Heart right ventricle (tissue), 16 donors: ENCODE measurements around the gene TTYH1. TPM values are rescaled to one million over a fixed set of nuclear protein-coding genes. Genes with fewer than 3 reads are reported as not detected.

Experiments used
- ATAC-seq, 8 donors: fragments of 200-7000 bp; cut with Tn5 transposase; one replicate each; pipeline ENCODE4 v1.9.1; 2020; ENCODE audit warnings: mild to moderate bottlenecking in 8 of 8, moderate library complexity in 8 of 8, moderate number of reproducible peaks in 1 of 8
- DNase-seq, 2 donors: peaks; one replicate each; pipeline ENCODE4 v3.0.0-alpha.2; 2020
- H3K27ac ChIP-seq, 10 donors: fragments of 200-600 bp; sonication (generic) in 2 of 10; one replicate each; pipeline versions ENCODE4 v1.5.0 to v1.8.0; 2020 to 2022; ENCODE audit warnings: mild to moderate bottlenecking in 3 of 10
- H3K27me3 ChIP-seq, 7 donors: fragments of 200-600 bp; one replicate each; pipeline ENCODE4 v1.8.0; 2021 to 2022; ENCODE audit warnings: mild to moderate bottlenecking in 2 of 7
- H3K36me3 ChIP-seq, 9 donors: fragments of 200-600 bp; sonication (generic) in 1 of 9; one replicate each; pipeline versions ENCODE4 v1.5.0 to v1.8.0; 2020 to 2022; ENCODE audit warnings: mild to moderate bottlenecking in 2 of 9
- H3K4me1 ChIP-seq, 9 donors: fragments of 200-600 bp; sonication (generic) in 1 of 9; one replicate each; pipeline versions ENCODE4 v1.5.0 to v1.8.0; 2020 to 2022; ENCODE audit warnings: mild to moderate bottlenecking in 4 of 9
- H3K4me3 ChIP-seq, 10 donors: fragments of 200-600 bp; sonication (generic) in 2 of 10; one replicate each; pipeline versions ENCODE4 v1.5.0 to v1.8.0; 2020 to 2022; ENCODE audit warnings: mild to moderate bottlenecking in 7 of 10, moderate library complexity in 2 of 10
- H3K9me3 ChIP-seq, 11 donors: fragments of 200-600 bp in 10 of 11; sonication (generic) in 2 of 11; one replicate each; pipeline versions ENCODE4 v1.5.0 to v1.8.0; 2013 to 2022; ENCODE audit warnings: mild to moderate bottlenecking in 2 of 11, control low read depth in 1 of 11, moderate library complexity in 1 of 11
- CTCF ChIP-seq, 9 donors: fragments of 200-600 bp; sonication (generic) in 2 of 9; IDR thresholded peaks; one replicate each; pipeline versions ENCODE4 v1.5.0 to v1.8.0; 2021 to 2022; ENCODE audit warnings: antibody characterized with exemption in 9 of 9, mild to moderate bottlenecking in 5 of 9, moderate library complexity in 1 of 9
- WGBS, 2 donors: extraction: QIAGEN DNeasy Blood & Tissue Kit; methylation state at CpG; one replicate each; pipeline ENCODE4 v1.1.7; 2013; ENCODE audit warnings: inconsistent platforms in 1 of 2; 5-methylcytosine and 5-hydroxymethylcytosine counted together
- intact Hi-C, 10 donors: fragments of 100-400 bp; cut with DNase I; formaldehyde crosslinking; loops; one replicate each; pipeline versions ENCODE4 v1.11.1 to v1.14.2; 2022
- polyA plus RNA-seq, 2 donors: library from polyadenylated mRNA; stranded (reverse); fragments of 200-250 nt; gene quantifications; one replicate each; pipeline ENCODE4 v1.2.3, GENCODE V29; 2013
- total RNA-seq, 10 donors: library from RNA; stranded (reverse); fragmentation: NEBNext Ultra II Directional in 3 of 10; extraction: Animal tissue kit (Norgen Biotek cat#: 25700) in 3 of 10; gene quantifications; one replicate each; pipeline versions ENCODE4 v1.2.1 to v1.2.4, GENCODE V29; 2021 to 2023
- donor health status: Arrhythmogenic right ventricular cardiomyopathy.
- donor health status: ischemic (EF 13 %, LVEDD 7.1; RV severe dilation, severe dysfunction).
- donor health status: healthy with polysubstance abuse.
- donor health status: DM: no; HTN: yes; CAD: no.
- donor health status: DM: no; HTN: no; CAD: no.
- donor health status: ischemic (EF 25% LVEDD 6.9; RV normal size, moderate dysfunction).
- donor health status: ischemic (EF 25% LVEDD 5.7; RV mildly dilated, moderate dysfunction).
- donor health status: healthy.
- donor health status: DM: yes; HTN: yes; CAD: no.
- donor health status: Ischemic cardiomyopathy.
- donor health status: ischemic (EF 35%, LVEDD 5.7; RV mildly dilated, moderate dysfunction).
- donor health status: nonischemic (EF 11% LVEDD 7.7; RV severe dilation, severe dysfunction).
- donor health status: DM: yes; HTN: yes; CAD: no.
- donor health status: PGD.
- donor health status: ischemic (EF 29% LVEDD 5.4; RV normal size, mild dysfunction).
- donor health status: nonischemic (EF 23%, LVEDD 6.1; RV moderate dilation, normal function).

Gene TTYH1
- total and polyA plus RNA-seq, 12 donors = 0.37 to 4.3 (median 1.2) TPM

- peak; percentile 96 to 99 (median 98) for ATAC-seq
- WGBS, 2 donors = 0 to 1% methylated on average over 88 to 96 of the region's 96 CpGs
- H3K4me3 ChIP-seq = peak within 1 kb of the TSS; percentile 63 to 99 (median 84)
- TF ChIP-seq CTCF (IDR thresholded peaks at IDR 0.05) = peak in 1 of 9 donors; percentile 5
- peak; percentile 97 to 98 for DNase-seq
- peaks cover 13 to 59% (median 45%) of the 10 kb centered on the region in 9 donors for H3K4me1 ChIP-seq
- peak within 1 kb of the TSS; percentile 84 to 99 (median 96) for H3K27ac ChIP-seq
- H3K36me3 ChIP-seq = peaks cover 0 to 62% (median 36%) of the 10 kb centered on the region in 9 donors
- intact Hi-C loops = loop anchor here in 3 of 10 donors (1.0 to 2.0 kb wide), 2 partner anchors 14 kb away; partner anchors contain the start of gene LENG9 (in 3 of the 3)
- no peaks in the 10 kb centered on the region for H3K9me3 ChIP-seq
- no peaks in the 10 kb centered on the region for H3K27me3 ChIP-seq
Measured at GRCh38 chr19:54448774-54449700, 33.8 kb downstream of the TTYH1 start, which contains the start of gene LENG8. TSS of gene LENG8 (plus strand) at chr19:54449199. CDS start at chr19:54451345, 2,146 bp downstream.

GRCh38 chr19:54449701-54450069, 34.4 kb downstream of the TTYH1 start:
- no peak for ATAC-seq

GRCh38 chr19:54451331-54451871, 36.1 kb downstream of the TTYH1 start:
- Histone ChIP-seq H3K4me1 (peaks cover 13 to 54% (median 43%) of the 10 kb centered on the region in 9 donors), H3K27ac (peak overlapping the region in 1 of 10 donors; percentile 98), H3K9me3 (no peaks in the 10 kb centered on the region), H3K27me3 (no peaks in the 10 kb centered on the region), H3K4me3 (peak overlapping the region in 3 of 10 donors; percentile 7 to 99 (median 87)), H3K36me3 (peaks cover 0 to 65% (median 50%) of the 10 kb centered on the region in 9 donors)
- intact Hi-C loops = no loop called here
- DNase-seq = no peak
- no peak for ATAC-seq
- WGBS, 2 donors = 68 to 79% methylated on average over 9 of the region's 9 CpGs
- TF ChIP-seq CTCF (IDR thresholded peaks at IDR 0.05) = no peak

More at GRCh38 chr19:54449701-54450069, 34.4 kb downstream of the TTYH1 start:
- peak overlapping the region; percentile 84 to 99 (median 96) for H3K27ac ChIP-seq
- no peaks in the 10 kb centered on the region for H3K9me3 ChIP-seq
- WGBS, 2 donors = 1% methylated on average over 21 of the region's 21 CpGs
- no peak for DNase-seq
- TF ChIP-seq CTCF (IDR thresholded peaks at IDR 0.05) = no peak
- no peaks in the 10 kb centered on the region for H3K27me3 ChIP-seq
- peaks cover 13 to 59% (median 45%) of the 10 kb centered on the region in 9 donors for H3K4me1 ChIP-seq
- H3K36me3 ChIP-seq = peaks cover 0 to 62% (median 37%) of the 10 kb centered on the region in 9 donors
- intact Hi-C loops = loop anchor here in 3 of 10 donors (1.0 to 2.0 kb wide), 2 partner anchors 13 to 14 kb away; partner anchors contain the start of gene LENG9 (in 3 of the 3)
- peak overlapping the region; percentile 63 to 99 (median 84) for H3K4me3 ChIP-seq

- intact Hi-C loops = no loop called here
- 83 to 87% methylated on average over 11 of the region's 11 CpGs for WGBS, 2 donors
- Histone ChIP-seq H3K36me3 (peaks cover 0 to 66% (median 56%) of the 10 kb centered on the region in 9 donors), H3K27me3 (no peaks in the 10 kb centered on the region), H3K4me3 (no peak overlapping the region), H3K9me3 (no peaks in the 10 kb centered on the region), H3K27ac (no peak overlapping the region), H3K4me1 (peaks cover 13 to 48% (median 41%) of the 10 kb centered on the region in 9 donors)
- ATAC-seq = no peak
- TF ChIP-seq CTCF (IDR thresholded peaks at IDR 0.05) = no peak
- DNase-seq = no peak
Measured at GRCh38 chr19:54451997-54452396, 36.7 kb downstream of the TTYH1 start.
